GM21786 (cell line): Measurements from ENCODE around the gene PDHB.

Source experiments
- ATAC-seq: cut with Tn5 transposase; IDR thresholded peaks from one replicate; pipeline ENCODE4 v1.9.1; 2021; ENCODE audit not compliant: unreplicated experiment

The PDHB gene

DNA sequence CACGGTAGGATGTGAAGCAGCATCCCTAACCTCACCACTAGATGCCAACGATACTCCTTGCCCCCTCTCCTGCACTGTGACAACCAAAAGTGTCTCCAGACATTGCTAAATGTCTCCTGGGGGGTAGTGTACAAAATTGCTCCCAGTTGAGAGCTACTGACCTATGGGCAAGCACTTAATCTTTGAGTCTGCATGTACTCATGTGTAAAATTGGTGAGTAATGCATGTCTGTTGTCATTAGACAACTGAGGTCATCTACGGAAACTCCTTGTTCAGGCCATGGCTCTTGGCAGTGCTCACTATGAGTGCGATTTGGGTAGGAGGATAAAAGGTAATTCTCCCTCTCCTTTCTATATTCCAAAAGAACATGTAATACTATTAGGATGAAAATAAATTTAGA is 29.2 kb downstream of the PDHB start:
- ATAC-seq = no peak

- ATAC-seq = no peak
Measured at GRCh38 chr3:58403513-58404109, 30.0 kb downstream of the PDHB start.

- no peak for ATAC-seq
Measured at GRCh38 chr3:58398669-58399333, 34.8 kb downstream of the PDHB start.

- ATAC-seq = no peak
Measured at GRCh38 chr3:58394339-58394738, 39.3 kb downstream of the PDHB start.

- no peak for ATAC-seq
Measured at GRCh38 chr3:58392181-58392580, 41.5 kb downstream of the PDHB start.

DNA sequence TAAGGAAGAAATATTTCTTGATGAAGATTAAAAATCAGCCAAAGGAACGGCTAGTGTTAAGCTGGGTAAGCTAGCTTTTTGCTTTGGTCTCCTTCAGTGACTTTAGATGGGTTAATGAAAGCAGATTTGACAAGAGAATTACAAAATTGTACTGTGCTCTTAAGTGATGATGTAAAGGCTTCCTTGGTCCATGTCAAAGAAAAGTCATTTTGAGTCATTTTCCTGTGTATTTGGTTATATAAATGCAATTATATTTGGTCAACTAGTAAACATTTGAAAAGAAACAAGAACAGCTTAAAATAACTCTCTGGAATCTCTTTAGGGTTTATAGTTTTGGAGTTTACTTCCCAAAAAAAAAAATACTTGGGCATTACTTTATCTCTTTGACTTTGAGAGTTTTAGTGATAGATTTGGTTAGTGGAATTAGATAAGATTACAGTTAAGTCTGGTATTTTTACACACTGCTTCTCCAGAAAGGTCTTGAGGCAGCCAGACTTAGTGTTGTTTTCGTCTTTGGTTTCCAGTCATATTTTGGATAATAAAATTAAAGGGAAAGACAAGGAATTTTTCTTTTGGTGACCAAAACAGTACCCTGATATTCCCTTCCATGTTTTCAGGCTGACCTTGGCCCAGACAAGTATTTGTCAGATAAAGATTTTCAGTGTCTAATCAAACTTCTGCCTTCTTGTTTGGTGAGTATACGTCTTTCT is 42.3 kb downstream of the PDHB start:
- no peak for ATAC-seq

- no peak for ATAC-seq
Measured at GRCh38 chr3:58388550-58389091, 45.0 kb downstream of the PDHB start.

DNA sequence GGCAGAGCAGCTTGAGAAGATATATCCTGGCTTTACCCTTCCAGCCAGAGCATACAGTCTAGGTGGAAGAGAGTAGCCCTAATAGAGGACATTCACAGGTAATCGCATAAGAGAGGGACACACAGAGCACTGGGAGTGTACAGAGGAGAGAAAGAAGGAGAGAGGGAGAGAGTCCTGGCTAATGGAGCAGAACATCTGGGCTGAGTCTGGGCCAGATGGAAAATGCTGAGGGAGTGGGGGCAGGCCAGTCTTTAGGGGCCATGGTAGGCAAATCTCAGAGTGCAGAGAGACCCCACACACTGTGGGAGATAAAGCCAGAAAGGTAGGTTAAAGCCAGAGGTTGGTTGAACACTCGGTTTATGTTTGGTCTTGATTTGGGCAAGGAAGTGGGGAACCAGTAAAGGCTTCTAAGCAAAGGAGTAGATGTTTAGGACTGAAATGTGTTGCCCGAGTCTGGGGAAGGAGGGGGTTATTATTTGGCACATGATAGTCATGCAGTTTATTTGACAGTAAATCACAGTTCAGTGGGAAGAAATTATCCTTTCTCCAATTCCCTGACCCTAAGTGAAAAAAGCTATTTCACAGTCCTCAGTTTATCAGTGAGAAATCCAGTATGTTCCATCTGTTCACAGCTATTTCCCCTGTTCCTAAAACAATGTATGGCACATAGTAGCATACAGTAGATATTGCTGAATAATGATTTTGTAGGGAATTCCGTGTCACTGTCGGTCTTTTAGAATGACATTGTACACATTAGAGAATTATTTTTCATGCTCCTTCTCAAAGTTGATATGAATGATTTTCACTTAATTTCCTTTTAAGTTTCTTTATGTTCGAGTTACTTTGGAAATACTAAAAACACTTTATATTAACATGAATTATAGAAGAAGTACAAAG is 45.7 kb downstream of the PDHB start:
- ATAC-seq = no peak

DNA sequence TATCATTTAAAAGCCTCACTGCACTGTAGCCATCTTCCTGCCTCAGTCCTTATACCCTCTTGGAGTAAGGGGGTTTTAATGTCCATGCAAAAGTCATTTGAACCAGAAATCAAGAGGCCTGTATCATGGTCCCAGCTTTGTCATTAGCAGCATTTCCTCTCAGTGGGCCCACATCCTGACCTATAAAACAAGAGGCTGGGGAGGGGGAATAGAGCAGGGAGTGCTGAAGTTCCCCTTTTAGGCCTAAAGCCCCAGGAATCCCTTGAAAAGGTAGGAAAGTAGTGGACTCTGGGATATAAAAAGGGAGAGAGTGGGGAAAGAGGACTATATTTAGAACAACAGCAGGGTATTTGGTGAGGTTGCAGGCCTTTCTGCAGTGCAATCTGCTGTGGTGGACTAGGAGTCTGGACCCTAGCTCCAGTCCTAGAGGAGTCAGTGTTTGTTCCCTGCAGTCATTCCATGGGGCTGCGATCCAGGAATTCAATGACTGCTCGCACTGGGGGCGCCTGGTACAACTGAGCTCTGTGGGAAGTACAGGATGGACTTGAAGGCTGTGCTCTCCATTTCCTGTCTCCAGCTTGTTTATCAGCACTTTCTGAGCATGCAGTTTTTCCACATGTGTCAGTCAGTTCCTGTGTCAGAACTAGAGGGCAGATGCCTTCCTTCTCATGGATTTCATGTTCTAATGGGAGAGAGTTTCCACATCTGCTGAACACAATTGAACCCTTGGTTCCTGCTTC is 46.8 kb downstream of the PDHB start:
- no peak for ATAC-seq

DNA sequence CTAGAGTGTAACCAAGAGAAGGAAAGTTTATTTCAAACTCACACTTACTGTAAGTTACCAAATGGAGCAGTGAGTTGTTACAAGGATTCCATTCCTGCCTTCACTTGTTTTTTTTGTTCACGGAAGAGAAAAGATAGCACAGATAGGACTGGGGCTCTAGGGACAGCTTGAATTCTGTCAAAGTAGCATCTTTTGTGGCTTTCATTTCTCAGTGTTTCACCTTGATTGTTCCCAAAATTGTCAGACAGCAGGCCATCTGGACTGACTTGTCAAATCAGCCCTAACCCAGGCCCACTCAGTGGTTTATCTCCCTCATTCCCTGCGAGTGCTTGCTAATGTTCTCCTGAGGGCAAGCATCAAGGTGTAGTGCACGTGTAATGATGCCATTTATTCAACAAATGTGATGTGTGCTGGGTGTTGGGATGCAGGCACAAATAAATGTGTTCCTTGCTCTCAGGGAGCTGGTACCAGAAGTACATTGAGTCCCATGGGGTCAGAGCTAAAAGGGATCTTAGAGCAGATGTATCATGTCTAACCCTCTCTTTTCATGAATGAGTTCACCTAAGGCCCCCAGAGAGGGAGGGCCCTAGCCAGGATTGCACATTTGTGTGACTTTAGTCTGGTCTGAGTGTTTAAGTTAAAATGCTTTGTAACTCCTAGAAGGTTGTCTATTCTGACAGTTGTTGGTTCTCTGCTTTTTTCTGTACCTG is 49.1 kb downstream of the PDHB start:
- no peak for ATAC-seq

DNA sequence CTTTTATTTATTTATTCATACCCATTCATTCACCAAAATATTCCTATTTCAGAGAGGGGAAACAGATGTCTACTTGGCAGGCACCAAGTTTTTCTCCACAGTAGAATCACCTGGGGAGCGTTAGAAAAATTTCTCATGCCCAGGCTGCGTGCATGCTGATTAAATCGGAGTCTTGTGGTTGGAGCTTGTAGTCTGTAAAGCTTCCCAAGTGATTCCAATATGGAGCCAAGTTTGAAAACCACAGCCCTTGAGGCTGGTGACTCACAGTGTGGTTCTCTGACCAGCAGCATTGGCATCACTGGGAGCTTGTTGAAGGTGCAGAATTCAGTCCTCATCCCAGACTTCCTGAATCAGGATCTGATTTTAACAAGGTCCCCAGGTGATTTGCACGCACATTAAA is 49.7 kb downstream of the PDHB start:
- ATAC-seq = no peak

GRCh38 chr3:58383476-58383875 is 50.2 kb downstream of the PDHB start:
- ATAC-seq = no peak

DNA sequence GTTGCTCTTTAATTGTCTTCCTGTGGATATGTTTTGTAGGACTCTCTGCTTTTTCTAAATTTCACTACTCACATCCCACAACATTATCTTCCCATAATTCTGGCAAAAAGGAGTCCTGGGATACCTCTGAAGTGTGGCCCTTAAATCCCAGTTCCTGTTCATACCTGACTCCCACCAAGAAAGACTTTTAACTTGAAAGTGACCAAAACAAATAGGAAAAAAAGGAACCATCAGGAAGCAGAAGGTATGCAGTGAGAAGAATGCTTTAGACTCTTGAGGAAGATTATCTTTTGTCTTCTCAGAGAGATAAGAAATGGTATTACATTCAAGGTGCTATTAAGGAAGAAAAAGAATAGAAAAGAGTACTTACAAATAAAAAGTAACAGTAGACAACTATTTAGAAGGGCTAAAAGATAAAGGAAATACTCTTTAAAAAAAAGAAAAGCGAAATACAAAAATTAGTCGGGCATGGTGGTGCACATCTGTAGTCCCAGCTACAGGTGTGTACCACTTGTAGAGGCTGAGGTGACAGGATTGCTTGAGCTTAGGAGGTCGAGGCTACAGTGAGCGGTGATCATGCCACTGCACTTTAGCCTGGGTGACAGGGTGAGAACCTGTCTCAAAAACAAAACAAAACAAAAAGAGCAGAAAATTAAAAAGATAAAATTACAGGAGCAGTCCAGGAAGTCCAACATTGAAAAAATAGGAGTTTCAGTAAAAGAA is 54.1 kb downstream of the PDHB start:
- ATAC-seq = no peak

DNA sequence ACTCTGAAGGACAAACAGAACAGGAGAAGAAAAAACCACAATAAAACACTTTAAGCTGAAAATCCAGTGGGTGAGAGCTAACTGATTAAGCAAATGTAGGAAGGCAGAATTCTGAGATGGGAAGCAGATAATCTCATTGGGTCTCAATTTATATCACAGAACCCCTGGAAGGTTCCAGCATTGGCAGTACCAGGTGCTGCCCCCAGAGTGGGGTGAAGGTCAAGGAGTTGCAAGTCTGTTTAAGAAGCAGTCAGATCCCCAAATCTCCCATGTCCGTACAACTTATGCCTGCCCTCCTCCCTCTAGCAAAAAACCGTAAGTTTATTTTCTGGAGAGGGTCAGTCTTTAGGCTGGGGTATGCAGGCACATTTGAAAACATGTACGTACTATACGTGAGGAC is 55.9 kb downstream of the PDHB start:
- no peak for ATAC-seq
